GM23338 (cell line): Measurements from ENCODE around the gene MRM2.

Experiments
- CREB1 ChIP-seq: fragments of 250-450 bp; sonication (Bioruptor Pico); IDR thresholded peaks from 2 replicates; pipeline ENCODE4 v1.5.0; 2020; ENCODE audit warnings: low read depth, mild to moderate bottlenecking, moderate library complexity
- ETS1 ChIP-seq: IDR thresholded peaks from 2 replicates; pipeline ENCODE4 v1.6.1; 2016; ENCODE audit warnings: antibody characterized with exemption
- EZH2 ChIP-seq: fragments of 200-600 bp; sonication (generic); IDR thresholded peaks from one replicate; pipeline ENCODE4 v1.8.0; 2017; ENCODE audit warnings: antibody characterized with exemption, mild to moderate bottlenecking, low read depth; ENCODE audit not compliant: unreplicated experiment
- EZH2phosphoT487 ChIP-seq: fragments of 200-600 bp; sonication (generic); IDR thresholded peaks from one replicate; pipeline ENCODE4 v1.8.1; 2018; ENCODE audit warnings: antibody characterized with exemption; ENCODE audit not compliant: unreplicated experiment
- JUNB ChIP-seq: IDR thresholded peaks from one replicate; pipeline ENCODE4 v1.6.1; 2016; ENCODE audit warnings: antibody characterized with exemption; ENCODE audit not compliant: unreplicated experiment
- NANOG ChIP-seq: IDR thresholded peaks from 2 replicates; pipeline ENCODE4 v1.6.1; 2016; ENCODE audit warnings: antibody characterized with exemption, borderline replicate concordance
- POLR2AphosphoS5 ChIP-seq: IDR thresholded peaks from 2 replicates; pipeline ENCODE4 v1.6.1; 2016; ENCODE audit warnings: antibody characterized with exemption, low read depth
- REST ChIP-seq: IDR thresholded peaks from one replicate; pipeline ENCODE4 v1.6.1; 2018; ENCODE audit warnings: antibody characterized with exemption; ENCODE audit not compliant: unreplicated experiment
- STAT1 ChIP-seq: IDR thresholded peaks from one replicate; pipeline ENCODE4 v1.6.1; 2016; ENCODE audit warnings: antibody characterized with exemption; ENCODE audit not compliant: unreplicated experiment
- ZNF114 ChIP-seq: fragments of 250-450 bp; sonication (Bioruptor Pico); IDR thresholded peaks from 2 replicates; pipeline ENCODE4 v1.5.0; 2020; ENCODE audit warnings: mild to moderate bottlenecking, moderate library complexity
- ZNF331 ChIP-seq: fragments of 250-450 bp; sonication (Bioruptor Pico); IDR thresholded peaks from 2 replicates; pipeline ENCODE4 v1.5.0; 2020; ENCODE audit warnings: low read depth, mild to moderate bottlenecking, moderate library complexity
- TF ChIP-seq, protein P1 (sequence below), 2 experiments: fragments of 200-600 bp in 1 of 2; sonication (generic) in 1 of 2; conservative IDR thresholded peaks; 2 replicates each; pipeline versions ENCODE4 v1.5.1 to v1.6.1; 2016 to 2017; ENCODE audit warnings: antibody characterized with exemption in 2 of 2, low read depth in 2 of 2, mild to moderate bottlenecking in 2 of 2, moderate library complexity in 1 of 2

DNA sequence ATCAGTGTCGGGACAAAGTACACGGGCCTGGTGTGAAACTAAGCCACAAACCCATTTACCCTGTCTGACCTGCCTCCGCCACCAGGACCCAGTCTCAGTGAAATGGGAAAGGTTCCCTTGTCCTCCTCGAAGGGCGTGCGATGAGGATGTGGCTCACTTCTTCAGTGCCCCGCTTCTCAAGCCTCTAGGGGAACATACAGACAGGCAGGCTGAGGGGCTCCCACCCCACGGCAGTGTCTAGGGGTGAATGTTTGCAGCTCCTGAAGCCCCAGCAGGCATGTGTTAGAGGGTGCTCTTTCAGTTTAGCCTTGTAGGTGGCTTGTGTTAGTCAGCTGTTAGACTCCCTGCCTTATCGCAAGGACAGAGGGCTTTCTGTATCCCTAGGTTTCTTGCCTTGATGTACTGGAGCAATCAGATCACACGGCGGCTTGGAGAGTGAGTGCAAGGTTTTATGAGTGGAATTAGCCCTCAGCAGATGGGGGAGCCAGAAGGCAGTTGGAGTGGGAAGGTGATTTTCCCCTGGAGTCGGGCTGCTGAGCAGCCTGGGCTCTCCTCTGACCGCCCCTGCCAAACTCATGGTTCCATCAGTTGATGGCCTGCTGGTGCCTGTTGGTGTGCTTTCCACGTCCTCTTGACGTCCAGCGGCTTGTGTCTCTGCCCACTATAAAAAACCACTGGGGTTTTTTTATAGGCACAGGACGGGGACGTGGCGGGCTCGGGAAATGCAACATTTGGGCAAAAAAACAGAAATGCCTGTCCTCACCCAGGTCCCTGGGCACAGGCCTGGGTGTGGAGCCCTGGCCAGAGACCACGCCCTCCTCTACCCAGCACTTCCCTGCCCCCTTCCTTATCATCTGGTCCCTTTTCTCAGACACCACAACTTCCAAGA is 780 bp upstream of the MRM2 start:
- TF ChIP-seq, protein P1, sequence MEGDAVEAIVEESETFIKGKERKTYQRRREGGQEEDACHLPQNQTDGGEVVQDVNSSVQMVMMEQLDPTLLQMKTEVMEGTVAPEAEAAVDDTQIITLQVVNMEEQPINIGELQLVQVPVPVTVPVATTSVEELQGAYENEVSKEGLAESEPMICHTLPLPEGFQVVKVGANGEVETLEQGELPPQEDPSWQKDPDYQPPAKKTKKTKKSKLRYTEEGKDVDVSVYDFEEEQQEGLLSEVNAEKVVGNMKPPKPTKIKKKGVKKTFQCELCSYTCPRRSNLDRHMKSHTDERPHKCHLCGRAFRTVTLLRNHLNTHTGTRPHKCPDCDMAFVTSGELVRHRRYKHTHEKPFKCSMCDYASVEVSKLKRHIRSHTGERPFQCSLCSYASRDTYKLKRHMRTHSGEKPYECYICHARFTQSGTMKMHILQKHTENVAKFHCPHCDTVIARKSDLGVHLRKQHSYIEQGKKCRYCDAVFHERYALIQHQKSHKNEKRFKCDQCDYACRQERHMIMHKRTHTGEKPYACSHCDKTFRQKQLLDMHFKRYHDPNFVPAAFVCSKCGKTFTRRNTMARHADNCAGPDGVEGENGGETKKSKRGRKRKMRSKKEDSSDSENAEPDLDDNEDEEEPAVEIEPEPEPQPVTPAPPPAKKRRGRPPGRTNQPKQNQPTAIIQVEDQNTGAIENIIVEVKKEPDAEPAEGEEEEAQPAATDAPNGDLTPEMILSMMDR (conservative IDR thresholded peaks at IDR 0.05; ENCODE audit: low read depth in 2 of 2): no peak
- TF ChIP-seq JUNB (no peak), EZH2phosphoT487 (no peak), POLR2AphosphoS5 (no peak), REST (no peak), EZH2 (no peak), ZNF331 (CRISPR knock-in tag) (no peak), CREB1 (no peak), STAT1 (no peak), NANOG (no peak), ETS1 (no peak), ZNF114 (CRISPR knock-in tag) (no peak)
